Uterus (tissue), 4 donors: ENCODE measurements around the gene GADD45A. TPM values are rescaled to one million over a fixed set of nuclear protein-coding genes. Genes with fewer than 3 reads are reported as not detected.

Source experiments
- DNase-seq, 2 donors: peaks; one replicate each; pipeline ENCODE4 v3.0.0-alpha.2; 2019 to 2020
- H3K27ac ChIP-seq, 2 donors: fragments of 200-600 bp; sonication (generic); 1 replicate in 1 of 2; 2 replicates in 1 of 2; pipeline ENCODE4 v1.5.1; 2016 to 2018
- H3K27me3 ChIP-seq, 2 donors: fragments of 200-600 bp; sonication (generic); one replicate each; pipeline ENCODE4 v1.5.1; 2018 to 2019; ENCODE audit warnings: control low read depth in 1 of 2
- H3K36me3 ChIP-seq, 2 donors: fragments of 200-600 bp; sonication (generic); one replicate each; pipeline ENCODE4 v1.5.1; 2019; ENCODE audit warnings: control low read depth in 1 of 2
- H3K4me1 ChIP-seq, 2 donors: fragments of 200-600 bp; sonication (generic); one replicate each; pipeline ENCODE4 v1.5.1; 2018 to 2019; ENCODE audit warnings: control low read depth in 1 of 2
- H3K4me3 ChIP-seq, 2 donors: fragments of 200-600 bp; sonication (generic); 1 replicate in 1 of 2; 2 replicates in 1 of 2; pipeline ENCODE4 v1.5.1; 2018 to 2019; ENCODE audit warnings: mild to moderate bottlenecking in 1 of 2
- H3K9me3 ChIP-seq, 2 donors: fragments of 200-600 bp; sonication (generic); one replicate each; pipeline ENCODE4 v1.5.1; 2019; ENCODE audit warnings: control low read depth in 1 of 2
- CTCF ChIP-seq, 4 experiments: fragments of 200-600 bp in 2 of 4; fragments of 450-650 bp in 2 of 4; sonication (generic) in 2 of 4; IDR thresholded peaks; one replicate each; pipeline ENCODE4 v1.5.1; 2016 to 2019; ENCODE audit warnings: antibody characterized with exemption in 4 of 4, mild to moderate bottlenecking in 2 of 4, moderate library complexity in 1 of 4
- POLR2A ChIP-seq, 2 donors: fragments of 450-650 bp; IDR thresholded peaks; one replicate each; pipeline ENCODE4 v1.6.1; 2016; ENCODE audit warnings: antibody characterized with exemption in 2 of 2, mild to moderate bottlenecking in 1 of 2, moderate library complexity in 1 of 2
- intact Hi-C: fragments of 100-400 bp; cut with DNase I; formaldehyde crosslinking; loops from one replicate; pipeline ENCODE4 v1.15.1; 2023; ENCODE audit warnings: low total_unique reads
- total RNA-seq, 4 donors: library from RNA; depleted of rRNA in 3 of 4; stranded (reverse); fragments of >200 nt in 3 of 4; gene quantifications; one replicate each; pipeline versions ENCODE4 v1.1.0 to v1.2.4, GENCODE V29; 2014 to 2023
- donor health status: DM: yes; HTN: yes; CAD: no.

GADD45A gene
- total RNA-seq, 4 donors from 2014 or later = 11.1 to 35.6 (median 20.3) TPM

- intact Hi-C loops = no loop called here
- TF ChIP-seq POLR2A (IDR thresholded peaks at IDR 0.05) (no peak), CTCF (IDR thresholded peaks at IDR 0.05) (no peak)
- Histone ChIP-seq H3K36me3 (no peaks in the 10 kb centered on the region), H3K27me3 (no peaks in the 10 kb centered on the region), H3K27ac (peak overlapping the region in 1 of 2 donors; percentile 35), H3K9me3 (no peaks in the 10 kb centered on the region), H3K4me1 (peaks cover 4 to 8% of the 10 kb centered on the region in 2 donors), H3K4me3 (no peak overlapping the region)
- no peak for DNase-seq
These were observed 26.8 kb downstream of the GADD45A start for GRCh38 chr1:67711855-67712212.

- TF ChIP-seq CTCF (IDR thresholded peaks at IDR 0.05) (no peak), POLR2A (IDR thresholded peaks at IDR 0.05) (no peak)
- H3K27me3 ChIP-seq = no peaks in the 10 kb centered on the region
- peak overlapping the region in 1 of 2 donors; percentile 54 for H3K27ac ChIP-seq
- peak in 1 of 2 donors; percentile 48 for DNase-seq
- intact Hi-C loops = no loop called here
- peaks cover 8 to 10% of the 10 kb centered on the region in 2 donors for H3K4me1 ChIP-seq
- no peak overlapping the region for H3K4me3 ChIP-seq
- no peaks in the 10 kb centered on the region for H3K36me3 ChIP-seq
- no peaks in the 10 kb centered on the region for H3K9me3 ChIP-seq
These were observed 28.3 kb downstream of the GADD45A start for GRCh38 chr1:67713057-67713846.

GRCh38 chr1:67715819-67716218 lies 30.8 kb downstream of the GADD45A start:
- Histone ChIP-seq H3K4me3 (no peak overlapping the region), H3K27ac (no peak overlapping the region), H3K9me3 (no peaks in the 10 kb centered on the region), H3K27me3 (no peaks in the 10 kb centered on the region), H3K36me3 (no peaks in the 10 kb centered on the region), H3K4me1 (peaks cover 5 to 10% of the 10 kb centered on the region in 2 donors)
- intact Hi-C loops = no loop called here
- TF ChIP-seq POLR2A (IDR thresholded peaks at IDR 0.05) (no peak), CTCF (IDR thresholded peaks at IDR 0.05) (no peak)
- no peak for DNase-seq

GRCh38 chr1:67716800-67717199 lies 31.8 kb downstream of the GADD45A start:
- peak in 1 of 2 donors; percentile 53 for DNase-seq
- Histone ChIP-seq H3K36me3 (no peaks in the 10 kb centered on the region), H3K4me1 (peaks cover 0 to 10% of the 10 kb centered on the region in 2 donors), H3K4me3 (no peak overlapping the region), H3K27ac (no peak overlapping the region), H3K9me3 (no peaks in the 10 kb centered on the region), H3K27me3 (no peaks in the 10 kb centered on the region)
- TF ChIP-seq POLR2A (IDR thresholded peaks at IDR 0.05) = no peak
- no peak for TF ChIP-seq CTCF (IDR thresholded peaks at IDR 0.05)
- intact Hi-C loops = no loop called here

GRCh38 chr1:67717876-67718275 lies 32.9 kb downstream of the GADD45A start:
- no peak for TF ChIP-seq CTCF (IDR thresholded peaks at IDR 0.05)
- TF ChIP-seq POLR2A (IDR thresholded peaks at IDR 0.05) = no peak
- intact Hi-C loops = no loop called here
- peaks cover 0 to 10% of the 10 kb centered on the region in 2 donors for H3K4me1 ChIP-seq
- H3K36me3 ChIP-seq = no peaks in the 10 kb centered on the region
- DNase-seq = no peak
- H3K27ac ChIP-seq = no peak overlapping the region
- no peaks in the 10 kb centered on the region for H3K9me3 ChIP-seq
- H3K4me3 ChIP-seq = no peak overlapping the region
- no peaks in the 10 kb centered on the region for H3K27me3 ChIP-seq
